KMS-11 (cell line): Measurements from ENCODE around the gene ANKRD52.
"Not testable (repeated sequence)": the region's sequence is repeated elsewhere in the genome, so short reads cannot be mapped to it uniquely, and the experiment has no call there.

Source experiments
- H2AFZ ChIP-seq: fragments of 200-600 bp; sonication (generic); 2 replicates; pipeline ENCODE4 v1.6.1; 2016; ENCODE audit warnings: antibody characterized with exemption, mixed run types, low read depth
- H3K27ac ChIP-seq: fragments of 200-600 bp; sonication (generic); 2 replicates; pipeline ENCODE4 v1.6.1; 2016; ENCODE audit warnings: mild to moderate bottlenecking, mixed run types
- H3K27me3 ChIP-seq: fragments of 200-600 bp; sonication (generic); 2 replicates; pipeline ENCODE4 v1.6.1; 2017; ENCODE audit warnings: mild to moderate bottlenecking, low read depth, mixed run types, moderate library complexity; ENCODE audit not compliant: insufficient read depth
- H3K36me3 ChIP-seq: fragments of 200-600 bp; sonication (generic); 2 replicates; pipeline ENCODE4 v1.6.1; 2017; ENCODE audit warnings: mild to moderate bottlenecking, mixed run types; ENCODE audit not compliant: insufficient read depth
- H3K4me1 ChIP-seq: fragments of 200-600 bp; sonication (generic); 2 replicates; pipeline ENCODE4 v1.6.1; 2016; ENCODE audit warnings: mild to moderate bottlenecking, low read depth, mixed run types; ENCODE audit not compliant: poor library complexity, severe bottlenecking
- H3K4me2 ChIP-seq: fragments of 200-600 bp; sonication (generic); 2 replicates; pipeline ENCODE4 v1.7.0; 2016; ENCODE audit warnings: mild to moderate bottlenecking, mixed run types
- H3K4me3 ChIP-seq: fragments of 200-600 bp; sonication (generic); IDR thresholded peaks from 2 replicates; pipeline ENCODE4 v1.6.1; 2017; ENCODE audit warnings: low read depth, low read length, mixed read lengths; ENCODE audit not compliant: insufficient read depth
- H3K79me2 ChIP-seq: fragments of 200-600 bp; sonication (generic); 2 replicates; pipeline ENCODE4 v1.6.1; 2016; ENCODE audit warnings: low read depth, mixed run types; ENCODE audit not compliant: insufficient read depth
- H3K9ac ChIP-seq: fragments of 200-600 bp; sonication (generic); 2 replicates; pipeline ENCODE4 v1.6.1; 2016; ENCODE audit warnings: mild to moderate bottlenecking, mixed run types
- H4K20me1 ChIP-seq: fragments of 200-600 bp; sonication (generic); 2 replicates; pipeline ENCODE4 v1.6.1; 2016; ENCODE audit warnings: mild to moderate bottlenecking, mixed run types; ENCODE audit not compliant: insufficient read depth
- CTCF ChIP-seq: fragments of 200-600 bp; sonication (generic); conservative IDR thresholded peaks from 2 replicates; pipeline ENCODE4 v1.6.1; 2017; ENCODE audit warnings: low read depth, mild to moderate bottlenecking, antibody characterized with exemption, low read length, moderate library complexity, mixed read lengths

ANKRD52 gene

DNA sequence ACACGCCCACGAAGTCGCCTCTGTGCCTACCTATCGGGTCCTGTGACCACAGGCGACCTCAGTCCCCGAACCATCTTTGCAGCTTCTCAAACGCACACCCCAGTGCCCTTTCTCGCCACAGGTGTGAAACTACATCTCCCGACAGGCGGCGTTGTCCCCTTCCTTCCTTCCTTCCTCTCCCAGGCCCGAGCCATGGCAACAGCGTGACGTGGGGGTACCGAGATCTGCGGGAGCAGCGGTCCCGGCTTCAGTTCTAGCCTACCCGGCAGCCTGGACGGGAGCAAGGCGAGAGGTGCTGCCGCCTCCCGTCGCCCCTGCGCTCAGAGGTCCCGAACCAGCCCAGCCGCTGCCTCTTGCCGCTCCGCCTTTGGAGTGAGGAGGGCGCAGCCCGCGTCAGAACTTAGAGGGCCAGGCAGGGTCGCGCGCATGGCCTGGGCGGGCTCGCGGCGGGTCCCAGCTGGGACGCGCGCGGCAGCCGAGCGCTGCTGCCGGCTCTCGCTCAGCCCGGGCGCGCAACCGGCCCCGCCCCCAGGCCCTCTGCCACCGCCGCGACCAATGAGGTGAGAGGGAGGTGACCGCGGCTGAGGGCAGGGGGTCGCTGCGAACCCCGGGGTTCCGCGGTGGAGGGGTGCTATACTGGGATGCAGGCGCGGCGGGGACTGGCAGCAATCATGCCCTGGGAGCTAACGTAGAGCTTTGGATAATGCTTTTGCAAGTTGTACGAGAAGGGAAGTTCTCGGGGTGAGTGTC, 8.7 kb upstream of the ANKRD52 start, which contains the start of gene COQ10A:
Gene COQ10A, plus strand, starts transcription at position 250 of the 750 bp plus-strand sequence. Its CDS starts 177 bp downstream, at position 427.
- peak within 1 kb of the TSS; percentile 90 for H2AFZ ChIP-seq
- no peaks in the 10 kb centered on the region for H3K79me2 ChIP-seq
- peak within 1 kb of the TSS; percentile 69 for H3K4me3 ChIP-seq
- H3K4me1 ChIP-seq, result peaks cover 16% of the 10 kb centered on the region
- no peaks in the 10 kb centered on the region for H3K36me3 ChIP-seq
- TF ChIP-seq CTCF, result peak; percentile 96
- H3K27me3 ChIP-seq, result no peaks in the 10 kb centered on the region
- H4K20me1 ChIP-seq, result no peaks in the 10 kb centered on the region
- peak within 1 kb of the TSS; percentile 59 for H3K27ac ChIP-seq
- peak within 1 kb of the TSS; percentile 62 for H3K9ac ChIP-seq
- H3K4me2 ChIP-seq, result peak within 1 kb of the TSS; percentile 58

GRCh38 chr12:56266068-56266692, 8.0 kb upstream of the ANKRD52 start:
- H3K4me2 ChIP-seq, result peak overlapping the region; percentile 58
- peak overlapping the region; percentile 62; the same call in 1 of the 2 replicates for H3K9ac ChIP-seq
- H2AFZ ChIP-seq, result peak overlapping the region; percentile 90
- not testable (repeated sequence) for H3K36me3 ChIP-seq, H3K79me2 ChIP-seq, H4K20me1 ChIP-seq, H3K27me3 ChIP-seq
- peak overlapping the region; percentile 59; the same call in 1 of the 2 replicates for H3K27ac ChIP-seq
- peak overlapping the region; percentile 69 for H3K4me3 ChIP-seq
- H3K4me1 ChIP-seq, result peaks cover 16% of the 10 kb centered on the region

DNA sequence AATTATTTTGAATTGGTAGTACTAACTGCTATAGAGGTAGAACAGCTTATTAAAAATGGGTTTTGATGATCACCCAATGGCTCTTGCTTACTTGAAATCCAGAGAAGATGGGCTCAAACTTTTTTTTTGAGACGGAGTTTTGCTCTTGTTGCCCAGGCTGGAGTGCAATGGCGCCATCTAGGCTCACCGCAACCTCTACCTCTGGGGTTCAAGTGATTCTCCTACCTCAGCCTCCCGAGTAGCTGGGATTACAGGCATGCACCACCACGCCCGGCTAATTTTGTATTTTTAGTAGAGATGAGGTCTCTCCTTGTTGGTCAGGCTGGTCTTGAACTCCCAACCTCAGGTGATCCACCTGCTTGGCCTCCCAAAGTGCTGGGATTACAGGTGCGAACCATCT, 4.8 kb upstream of the ANKRD52 start:
- H3K4me1 ChIP-seq, result peaks cover 22% of the 10 kb centered on the region
- not testable (repeated sequence) for H3K27ac ChIP-seq, H3K9ac ChIP-seq, H3K4me3 ChIP-seq, H4K20me1 ChIP-seq, H3K79me2 ChIP-seq, H2AFZ ChIP-seq, H3K36me3 ChIP-seq, H3K27me3 ChIP-seq, H3K4me2 ChIP-seq

GRCh38 chr12:56261503-56262232, 3.5 kb upstream of the ANKRD52 start:
- H3K9ac ChIP-seq, result no peak overlapping the region

More at GRCh38 chr12:56261503-56262232, 3.5 kb upstream of the ANKRD52 start:
- H3K36me3 ChIP-seq, result no peaks in the 10 kb centered on the region
- no peak overlapping the region for H3K4me3 ChIP-seq
- TF ChIP-seq CTCF, result no peak
- peaks cover 12% of the 10 kb centered on the region for H3K79me2 ChIP-seq
- H3K4me1 ChIP-seq, result peaks cover 23% of the 10 kb centered on the region
- H4K20me1 ChIP-seq, result no peaks in the 10 kb centered on the region
- no peak overlapping the region for H3K4me2 ChIP-seq
- H3K27ac ChIP-seq, result no peak overlapping the region
- H2AFZ ChIP-seq, result no peak overlapping the region
- H3K27me3 ChIP-seq, result no peaks in the 10 kb centered on the region
